ENCODE data around the gene SUGCT.

SUGCT gene

DNA sequence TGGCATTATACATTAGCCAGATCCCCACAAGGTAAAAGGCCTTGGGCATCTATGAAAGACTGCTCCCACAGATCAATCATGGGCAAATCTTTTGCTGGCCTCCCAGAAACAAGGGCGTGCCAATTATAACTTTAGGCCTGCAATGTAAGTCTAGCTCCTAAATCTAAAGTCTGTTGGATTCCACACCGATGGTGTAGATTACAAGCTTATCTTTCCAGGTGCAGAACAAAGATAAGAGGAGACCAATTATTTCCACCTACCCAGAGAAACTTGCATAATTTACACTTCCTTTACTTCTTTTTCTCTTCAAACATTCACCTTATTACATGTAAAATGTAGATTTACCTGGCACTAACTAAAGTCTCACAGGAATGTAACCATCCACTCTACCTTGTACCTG, 713.1 kb downstream of the SUGCT start:
- Mint-ChIP-seq H3K36me3 (ENCODE audit: low read depth) (no peaks in the 10 kb centered on the region), H3K27ac (no peak overlapping the region), H3K9me3 (peaks cover 5% of the 10 kb centered on the region), H3K4me1 (ENCODE audit: low read depth) (no peaks in the 10 kb centered on the region), H3K27me3 (ENCODE audit: low read depth) (no peaks in the 10 kb centered on the region), H3K4me3 (no peak overlapping the region)
- DNase-seq (ENCODE audit: low spot score): no peak

GRCh38 chr7:40848541-40849221, 713.9 kb downstream of the SUGCT start:
- H3K36me3 Mint-ChIP-seq (ENCODE audit: low read depth): no peaks in the 10 kb centered on the region
- no peak overlapping the region for H3K4me3 Mint-ChIP-seq
- peaks cover 5% of the 10 kb centered on the region for H3K9me3 Mint-ChIP-seq
- H3K27ac Mint-ChIP-seq: no peak overlapping the region
- H3K4me1 Mint-ChIP-seq (ENCODE audit: low read depth): no peaks in the 10 kb centered on the region
- H3K27me3 Mint-ChIP-seq (ENCODE audit: low read depth): no peaks in the 10 kb centered on the region
- no peak for DNase-seq (ENCODE audit: low spot score)

DNA sequence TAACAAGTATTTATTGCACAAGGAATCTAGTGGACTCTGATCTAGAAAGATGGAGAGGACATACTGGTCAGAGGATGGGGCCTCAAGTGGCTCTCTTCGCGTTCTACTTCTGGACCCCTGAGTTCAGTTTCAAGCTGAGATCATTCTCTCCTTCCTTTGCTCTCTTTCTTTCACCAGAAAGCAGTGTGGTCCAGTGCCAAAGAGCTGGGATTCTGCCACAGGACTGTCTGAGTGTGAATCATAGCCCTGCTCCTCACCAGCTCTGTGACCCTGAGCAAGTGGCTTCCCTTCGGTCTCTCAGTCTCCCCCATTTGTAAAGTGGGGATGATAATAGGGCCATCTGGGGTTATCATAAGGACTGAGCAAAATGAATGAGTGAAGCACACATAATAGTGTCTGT, 715.2 kb downstream of the SUGCT start:
- Mint-ChIP-seq H3K36me3 (ENCODE audit: low read depth) (no peaks in the 10 kb centered on the region), H3K4me1 (ENCODE audit: low read depth) (no peaks in the 10 kb centered on the region), H3K9me3 (peaks cover 5% of the 10 kb centered on the region), H3K27me3 (ENCODE audit: low read depth) (no peaks in the 10 kb centered on the region), H3K4me3 (no peak overlapping the region), H3K27ac (no peak overlapping the region)
- DNase-seq (ENCODE audit: low spot score): no peak

DNA sequence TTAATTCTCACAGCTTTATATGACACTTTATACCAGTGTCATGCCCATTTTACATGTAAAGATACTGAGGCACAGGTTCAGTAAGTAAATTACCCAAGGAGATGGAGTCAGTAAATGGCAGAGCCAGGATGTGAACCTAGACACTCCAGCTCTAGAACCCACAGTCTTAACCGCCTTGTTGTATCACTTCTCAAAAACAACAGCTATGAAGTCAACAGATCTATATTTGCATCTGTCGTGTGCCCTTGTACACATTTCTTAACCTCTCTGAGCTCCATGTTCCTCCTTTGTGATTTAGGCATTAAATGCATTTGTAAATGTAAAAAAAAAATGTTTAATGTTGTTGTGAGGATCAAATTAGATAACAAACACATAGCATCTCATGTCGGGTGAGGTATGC, 716.2 kb downstream of the SUGCT start:
- DNase-seq (ENCODE audit: low spot score): no peak
- Mint-ChIP-seq H3K4me1 (ENCODE audit: low read depth) (no peaks in the 10 kb centered on the region), H3K27me3 (ENCODE audit: low read depth) (no peaks in the 10 kb centered on the region), H3K9me3 (peaks cover 3% of the 10 kb centered on the region), H3K4me3 (no peak overlapping the region), H3K36me3 (ENCODE audit: low read depth) (no peaks in the 10 kb centered on the region), H3K27ac (no peak overlapping the region)

GRCh38 chr7:40859076-40859475, 724.3 kb downstream of the SUGCT start:
- DNase-seq (ENCODE audit: low spot score): no peak
- Mint-ChIP-seq H3K27me3 (ENCODE audit: low read depth) (no peaks in the 10 kb centered on the region), H3K4me1 (ENCODE audit: low read depth) (no peaks in the 10 kb centered on the region), H3K36me3 (ENCODE audit: low read depth) (no peaks in the 10 kb centered on the region), H3K9me3 (no peaks in the 10 kb centered on the region), H3K27ac (no peak overlapping the region), H3K4me3 (no peak overlapping the region)

DNA sequence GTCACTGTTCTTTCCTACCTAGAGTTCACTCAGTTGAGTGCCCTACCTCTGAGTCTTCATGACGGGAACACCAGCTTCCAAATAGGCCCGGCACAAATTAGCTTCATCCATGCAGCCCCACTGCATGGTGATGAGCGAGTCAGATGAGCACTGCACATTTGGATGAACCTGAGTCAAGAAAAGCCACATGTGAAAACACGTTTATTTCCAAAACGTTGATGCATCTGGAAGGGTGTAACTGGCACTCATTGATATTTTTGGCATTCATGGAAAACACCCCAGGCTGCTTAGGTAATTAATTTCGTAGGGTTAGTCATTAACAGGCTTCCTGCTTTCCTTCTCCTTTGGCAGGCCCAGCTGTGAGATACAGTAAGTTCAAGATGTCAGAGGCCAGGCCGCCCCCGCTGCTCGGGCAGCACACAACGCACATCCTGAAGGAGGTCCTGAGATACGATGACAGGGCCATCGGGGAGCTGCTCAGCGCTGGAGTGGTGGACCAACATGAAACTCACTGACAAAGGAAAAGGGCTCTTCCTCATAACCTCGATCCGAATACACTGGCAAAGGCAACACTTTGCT, 725.2 kb downstream of the SUGCT start:
- Mint-ChIP-seq H3K36me3 (ENCODE audit: low read depth) (no peaks in the 10 kb centered on the region), H3K27ac (no peak overlapping the region), H3K4me3 (no peak overlapping the region), H3K27me3 (ENCODE audit: low read depth) (no peaks in the 10 kb centered on the region), H3K4me1 (ENCODE audit: low read depth) (no peaks in the 10 kb centered on the region), H3K9me3 (no peaks in the 10 kb centered on the region)
- DNase-seq (ENCODE audit: low spot score): no peak

GRCh38 chr7:40865441-40866233, 730.8 kb downstream of the SUGCT start:
- no peaks in the 10 kb centered on the region for H3K27me3 Mint-ChIP-seq (ENCODE audit: low read depth)
- no peaks in the 10 kb centered on the region for H3K36me3 Mint-ChIP-seq (ENCODE audit: low read depth)
- no peak for DNase-seq (ENCODE audit: low spot score)
- H3K27ac Mint-ChIP-seq: no peak overlapping the region
- no peaks in the 10 kb centered on the region for H3K4me1 Mint-ChIP-seq (ENCODE audit: low read depth)
- H3K9me3 Mint-ChIP-seq: no peaks in the 10 kb centered on the region
- no peak overlapping the region for H3K4me3 Mint-ChIP-seq

GRCh38 chr7:40866601-40867000, 731.8 kb downstream of the SUGCT start:
- H3K9me3 Mint-ChIP-seq: no peaks in the 10 kb centered on the region
- no peak overlapping the region for H3K27ac Mint-ChIP-seq
- no peaks in the 10 kb centered on the region for H3K36me3 Mint-ChIP-seq (ENCODE audit: low read depth)
- no peak for DNase-seq (ENCODE audit: low spot score)
- no peak overlapping the region for H3K4me3 Mint-ChIP-seq
- no peaks in the 10 kb centered on the region for H3K4me1 Mint-ChIP-seq (ENCODE audit: low read depth)
- no peaks in the 10 kb centered on the region for H3K27me3 Mint-ChIP-seq (ENCODE audit: low read depth)

DNA sequence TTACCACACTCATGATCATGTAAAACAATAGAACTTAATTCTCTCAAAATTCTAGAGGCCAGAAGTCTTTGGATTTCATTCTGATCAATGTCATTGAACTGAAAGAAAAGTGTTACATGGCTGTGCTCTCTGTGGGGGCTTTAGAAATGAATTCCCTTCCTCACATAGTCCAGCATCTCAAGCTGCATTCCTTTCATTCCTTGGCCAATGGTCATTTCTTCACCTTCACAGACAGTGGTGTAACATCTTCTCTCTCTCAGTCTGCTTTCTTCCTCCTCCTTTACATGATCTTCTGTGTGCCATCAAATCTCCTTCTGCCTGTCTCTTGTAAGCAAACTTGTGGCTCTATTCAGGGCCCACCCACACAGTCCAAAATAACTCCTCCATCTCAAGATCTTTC, 735.3 kb downstream of the SUGCT start:
- DNase-seq (ENCODE audit: low spot score): no peak
- Mint-ChIP-seq H3K4me1 (ENCODE audit: low read depth) (no peaks in the 10 kb centered on the region), H3K9me3 (no peaks in the 10 kb centered on the region), H3K4me3 (no peak overlapping the region), H3K27ac (no peak overlapping the region), H3K27me3 (ENCODE audit: low read depth) (no peaks in the 10 kb centered on the region), H3K36me3 (ENCODE audit: low read depth) (no peaks in the 10 kb centered on the region)

DNA sequence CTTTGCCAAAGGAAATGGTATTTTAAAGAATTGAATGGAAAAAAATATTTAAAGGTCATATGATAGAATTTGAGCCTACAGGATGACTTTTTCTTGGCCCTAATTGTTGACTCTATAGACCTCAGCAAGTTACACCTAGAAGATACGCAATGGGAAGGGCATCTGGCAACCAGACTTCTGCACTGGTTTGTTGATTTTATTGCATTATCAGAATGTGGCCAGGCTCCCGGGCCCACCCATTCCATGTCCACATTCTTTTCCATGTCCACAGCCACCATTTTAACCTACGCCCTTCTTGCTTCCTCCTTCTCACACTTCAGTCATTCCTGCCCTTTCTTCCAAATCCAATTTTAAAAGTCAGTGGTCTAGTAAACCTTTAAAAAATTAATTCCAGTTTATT, 738.4 kb downstream of the SUGCT start:
- DNase-seq (ENCODE audit: low spot score): no peak
- no peaks in the 10 kb centered on the region for H3K36me3 Mint-ChIP-seq (ENCODE audit: low read depth)
- peaks cover 3% of the 10 kb centered on the region for H3K9me3 Mint-ChIP-seq
- no peaks in the 10 kb centered on the region for H3K27me3 Mint-ChIP-seq (ENCODE audit: low read depth)
- no peak overlapping the region for H3K4me3 Mint-ChIP-seq
- no peak overlapping the region for H3K27ac Mint-ChIP-seq
- H3K4me1 Mint-ChIP-seq (ENCODE audit: low read depth): no peaks in the 10 kb centered on the region

DNA sequence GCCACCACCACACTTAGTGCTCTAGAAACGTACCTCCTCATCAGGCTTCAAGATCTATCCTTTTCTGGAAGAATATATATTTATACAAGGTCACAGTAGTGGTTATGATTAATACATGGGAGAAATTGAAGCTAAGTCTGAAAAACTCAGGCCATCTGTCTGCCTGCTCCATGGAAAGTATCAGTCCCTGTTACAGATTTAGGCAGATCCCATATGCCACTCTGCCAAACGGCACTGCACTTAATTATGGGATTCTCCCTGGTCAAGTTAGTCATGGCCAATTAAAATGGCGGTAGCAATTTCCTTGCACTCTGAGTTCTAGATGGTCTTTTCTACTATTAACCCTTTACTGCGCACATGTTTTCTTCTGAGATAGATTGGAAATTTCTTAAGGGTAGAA, 740.0 kb downstream of the SUGCT start:
- Mint-ChIP-seq H3K4me1 (ENCODE audit: low read depth) (no peaks in the 10 kb centered on the region), H3K27me3 (ENCODE audit: low read depth) (no peaks in the 10 kb centered on the region), H3K9me3 (peaks cover 3% of the 10 kb centered on the region)

GRCh38 chr7:40876601-40877000, 741.8 kb downstream of the SUGCT start:
- Mint-ChIP-seq H3K9me3 (peaks cover 3% of the 10 kb centered on the region), H3K36me3 (ENCODE audit: low read depth) (no peaks in the 10 kb centered on the region), H3K4me1 (ENCODE audit: low read depth) (no peaks in the 10 kb centered on the region), H3K27ac (no peak overlapping the region), H3K27me3 (ENCODE audit: low read depth) (no peaks in the 10 kb centered on the region), H3K4me3 (no peak overlapping the region)
- no peak for DNase-seq (ENCODE audit: low spot score)

More for the DNA sequence above, 740.0 kb downstream of the SUGCT start:
- no peak overlapping the region for H3K27ac Mint-ChIP-seq
- no peak for DNase-seq (ENCODE audit: low spot score)
- H3K36me3 Mint-ChIP-seq (ENCODE audit: low read depth): no peaks in the 10 kb centered on the region
- H3K4me3 Mint-ChIP-seq: no peak overlapping the region

GRCh38 chr7:40879941-40880543, 745.2 kb downstream of the SUGCT start:
- H3K4me3 Mint-ChIP-seq: no peak overlapping the region

GRCh38 chr7:40880581-40880980, 745.8 kb downstream of the SUGCT start:
- H3K27me3 Mint-ChIP-seq (ENCODE audit: low read depth): no peaks in the 10 kb centered on the region
- H3K4me1 Mint-ChIP-seq (ENCODE audit: low read depth): no peaks in the 10 kb centered on the region
- H3K4me3 Mint-ChIP-seq: no peak overlapping the region
- DNase-seq (ENCODE audit: low spot score): no peak
- no peak overlapping the region for H3K27ac Mint-ChIP-seq
- peaks cover 3% of the 10 kb centered on the region for H3K9me3 Mint-ChIP-seq
- no peaks in the 10 kb centered on the region for H3K36me3 Mint-ChIP-seq (ENCODE audit: low read depth)

More at GRCh38 chr7:40879941-40880543, 745.2 kb downstream of the SUGCT start:
- Mint-ChIP-seq H3K9me3 (peaks cover 3% of the 10 kb centered on the region), H3K36me3 (ENCODE audit: low read depth) (no peaks in the 10 kb centered on the region), H3K4me1 (ENCODE audit: low read depth) (no peaks in the 10 kb centered on the region), H3K27me3 (ENCODE audit: low read depth) (no peaks in the 10 kb centered on the region), H3K27ac (no peak overlapping the region)
- no peak for DNase-seq (ENCODE audit: low spot score)

Measured in T-helper 2 cell treated with Interferon-gamma antibody and Interleukin-4, amounts not matched to agents 5 μg/mL and 100 μg/mL, for 36 hours (primary cell).